H1 (cell line): ENCODE data around the gene RASSF3. TPM values are rescaled to one million over a fixed set of nuclear protein-coding genes. Genes with fewer than 3 reads are reported as not detected.

ENCODE experiments used
- CTCF ChIA-PET: fragments of 300-600 bp; sonication (Branson Sonifier 250); formaldehyde crosslinking; loops from one replicate; lab custom pipeline; 2021; ENCODE audit not compliant: partially characterized antibody; lab: Charles Lee
- POLR2A ChIA-PET: fragments of 300-600 bp; sonication (Branson Sonifier 250); formaldehyde crosslinking; loops from one replicate; lab custom pipeline; 2021; ENCODE audit warnings: inconsistent platforms; ENCODE audit not compliant: partially characterized antibody; lab: Charles Lee
- DNase-seq, 2 experiments: peaks; one replicate each; pipeline versions ENCODE4 v3.0.0 to v3.0.0-alpha.2; 2010 to 2022; ENCODE audit warnings: low spot score in 2 of 2, low read depth in 1 of 2, mixed read lengths in 1 of 2
- FAIRE-seq: peaks from 2 replicates; lab custom pipeline; 2011; peaks lifted over from hg19 to GRCh38; lab: Jason Lieb, UNC
- H2AFZ ChIP-seq: 2 replicates; pipeline ENCODE4 v1.8.1; 2012; ENCODE audit warnings: low read length, inconsistent platforms
- H2AK5ac ChIP-seq: 2 replicates; pipeline ENCODE4 v1.6.1; 2013; ENCODE audit warnings: low read depth, low read length
- H2BK120ac ChIP-seq: replicated peaks from 2 replicates; pipeline ENCODE3; 2013; ENCODE audit warnings: low read depth, low read length, inconsistent platforms
- H2BK12ac ChIP-seq: 2 replicates; pipeline ENCODE4 v1.6.1; 2013; ENCODE audit warnings: low read depth, low read length
- H2BK15ac ChIP-seq: 2 replicates; pipeline ENCODE4 v1.6.1; 2013; ENCODE audit warnings: low read length
- H2BK20ac ChIP-seq: 2 replicates; pipeline ENCODE4 v1.6.1; 2013; ENCODE audit warnings: low read length
- H2BK5ac ChIP-seq: 2 replicates; pipeline ENCODE4 v1.6.1; 2013; ENCODE audit warnings: low read depth, low read length
- H3K14ac ChIP-seq: 2 replicates; pipeline ENCODE4 v1.6.1; 2013; ENCODE audit warnings: inconsistent platforms; ENCODE audit not compliant: insufficient read length
- H3K18ac ChIP-seq: 2 replicates; pipeline ENCODE4 v1.6.1; 2013; ENCODE audit warnings: low read length; ENCODE audit errors: extremely low read depth
- H3K23ac ChIP-seq: 2 replicates; pipeline ENCODE4 v1.6.1; 2013; ENCODE audit warnings: inconsistent platforms; ENCODE audit not compliant: insufficient read length
- H3K23me2 ChIP-seq: 2 replicates; pipeline ENCODE4 v1.6.1; 2013; ENCODE audit warnings: low read depth, low read length
- H3K27ac ChIP-seq: 2 replicates; pipeline ENCODE4 v1.6.1; 2011; ENCODE audit warnings: low read depth, low read length, inconsistent platforms
- H3K27me3 ChIP-seq, 4 experiments: replicated peaks in 1 of 4; 1 replicate in 1 of 4; 2 replicates in 3 of 4; pipeline versions ENCODE4 v1.6.1 to v1.8.1; 2011 to 2013; ENCODE audit warnings: low read length in 3 of 4, mild to moderate bottlenecking in 3 of 4, inconsistent platforms in 2 of 4, mixed read lengths in 2 of 4, moderate library complexity in 1 of 4; ENCODE audit not compliant: control insufficient read depth in 3 of 4, insufficient read depth in 3 of 4; ENCODE audit errors: extremely low read depth in 1 of 4
- H3K36me3 ChIP-seq, 4 experiments: 2 replicates each; pipeline versions ENCODE4 v1.6.1 to v1.8.1; 2011 to 2013; ENCODE audit warnings: mild to moderate bottlenecking in 4 of 4, low read length in 3 of 4, moderate library complexity in 2 of 4, control low read depth in 1 of 4, inconsistent platforms in 1 of 4; ENCODE audit not compliant: insufficient read depth in 4 of 4, control insufficient read depth in 2 of 4
- H3K4ac ChIP-seq: replicated peaks from 2 replicates; pipeline ENCODE3; 2013; ENCODE audit warnings: low read length, low read depth, mixed read lengths, inconsistent platforms; ENCODE audit not compliant: insufficient read length
- H3K4me1 ChIP-seq, 4 experiments: replicated peaks in 1 of 4; 1 replicate in 1 of 4; 2 replicates in 3 of 4; pipeline versions ENCODE4 v1.6.1 to v1.8.1; 2011 to 2013; ENCODE audit warnings: low read length in 3 of 4, inconsistent platforms in 2 of 4, mixed read lengths in 1 of 4; ENCODE audit not compliant: insufficient read depth in 4 of 4, control insufficient read depth in 3 of 4
- H3K4me2 ChIP-seq, 2 experiments: 2 replicates each; pipeline versions ENCODE4 v1.6.1 to v1.8.1; 2011 to 2013; ENCODE audit warnings: low read depth in 2 of 2, low read length in 2 of 2, control low read depth in 1 of 2, inconsistent platforms in 1 of 2, mild to moderate bottlenecking in 1 of 2; ENCODE audit not compliant: insufficient read depth in 1 of 2
- H3K4me3 ChIP-seq, 4 experiments: fragments of 200-600, 300-600 bp in 1 of 4; sonication (generic), shearing (Covaris generic), sonication (Bioruptor Twin) in 1 of 4; 2 replicates each; pipeline versions ENCODE4 v1.5.1 to v1.8.1; 2011 to 2016; ENCODE audit warnings: low read length in 4 of 4, low read depth in 3 of 4, control low read depth in 2 of 4, inconsistent platforms in 2 of 4, mild to moderate bottlenecking in 2 of 4, mixed read lengths in 1 of 4, moderate library complexity in 1 of 4; ENCODE audit not compliant: insufficient read depth in 2 of 4; ENCODE audit errors: extremely low read depth in 1 of 4
- H3K56ac ChIP-seq: replicated peaks from 2 replicates; pipeline ENCODE3; 2013; ENCODE audit warnings: low read depth, mild to moderate bottlenecking, mixed read lengths, low read length, inconsistent platforms; ENCODE audit not compliant: insufficient read length
- H3K79me1 ChIP-seq: 2 replicates; pipeline ENCODE4 v1.6.1; 2013; ENCODE audit warnings: low read depth, low read length, control low read depth
- H3K79me2 ChIP-seq, 2 experiments: 2 replicates each; pipeline versions ENCODE4 v1.6.1 to v1.8.1; 2012 to 2013; ENCODE audit warnings: low read length in 2 of 2, mild to moderate bottlenecking in 2 of 2, inconsistent platforms in 1 of 2; ENCODE audit not compliant: insufficient read depth in 2 of 2, control insufficient read depth in 1 of 2
- H3K9ac ChIP-seq, 4 experiments: replicated peaks in 1 of 4; 1 replicate in 1 of 4; 2 replicates in 3 of 4; pipeline versions ENCODE4 v1.6.1 to v1.8.1; 2011 to 2013; ENCODE audit warnings: low read depth in 3 of 4, low read length in 3 of 4, control low read depth in 2 of 4, mild to moderate bottlenecking in 2 of 4, moderate library complexity in 2 of 4, inconsistent platforms in 1 of 4; ENCODE audit errors: extremely low read depth in 1 of 4
- H3K9me3 ChIP-seq, 2 experiments: 2 replicates each; pipeline versions ENCODE4 v1.6.1 to v1.8.1; 2012 to 2013; ENCODE audit warnings: mild to moderate bottlenecking in 2 of 2, moderate library complexity in 2 of 2, control low read depth in 1 of 2, inconsistent platforms in 1 of 2, low read depth in 1 of 2, low read length in 1 of 2, mixed read lengths in 1 of 2; ENCODE audit not compliant: insufficient read depth in 2 of 2
- H4K20me1 ChIP-seq, 2 experiments: replicated peaks in 1 of 2; 2 replicates each; pipeline versions ENCODE3 to v1.8.1; 2011 to 2013; ENCODE audit warnings: inconsistent platforms in 2 of 2, low read length in 2 of 2, mild to moderate bottlenecking in 1 of 2; ENCODE audit not compliant: insufficient read depth in 2 of 2, control insufficient read depth in 1 of 2
- H4K5ac ChIP-seq: 2 replicates; pipeline ENCODE4 v1.6.1; 2013; ENCODE audit warnings: low read length, low read depth, mixed read lengths, inconsistent platforms; ENCODE audit not compliant: insufficient read length
- H4K8ac ChIP-seq: 2 replicates; pipeline ENCODE4 v1.8.0; 2013; ENCODE audit warnings: mild to moderate bottlenecking, moderate library complexity, low read length, inconsistent platforms; ENCODE audit not compliant: insufficient read depth; ENCODE audit errors: extremely low read depth
- H4K91ac ChIP-seq: replicated peaks from 2 replicates; pipeline ENCODE3; 2013; ENCODE audit warnings: low read length, mixed read lengths, inconsistent platforms; ENCODE audit not compliant: insufficient read length
- CBX8 ChIP-seq: fragments of 300-800, 300-1000 bp; sonication (generic); IDR thresholded peaks from 2 replicates; pipeline ENCODE4 v1.7.1; 2016; ENCODE audit warnings: low read depth, low read length, borderline replicate concordance
- SIX5 ChIP-seq: IDR thresholded peaks from 2 replicates; pipeline ENCODE4 v1.6.1; 2011; ENCODE audit warnings: mild to moderate bottlenecking, low read depth, low read length
- whole genome bisulfite sequencing, 2 experiments: shearing (Covaris generic) in 1 of 2; methylation state at CpG; one replicate each; pipeline versions ENCODE4 v1.1.6 to v1.1.7; 2013 to 2015; ENCODE audit warnings: low lambda C conversion rate in 2 of 2, mixed read lengths in 2 of 2, inconsistent platforms in 1 of 2, low coverage in 1 of 2, missing lambda C conversion rate in 1 of 2; ENCODE audit not compliant: insufficient replicate concordance in 2 of 2, insufficient coverage in 1 of 2, insufficient read length in 1 of 2; ENCODE audit errors: extremely low coverage in 1 of 2, missing lambda C conversion rate in 1 of 2; 5-methylcytosine and 5-hydroxymethylcytosine counted together
- polyA plus RNA-seq, 7 experiments: library from polyadenylated mRNA; depleted of rRNA in 3 of 7; stranded (reverse) in 5 of 7; unstranded in 2 of 7; fragments of >200 nt in 5 of 7; fragments of 200-250 nt in 2 of 7; gene quantifications; 1 replicate in 5 of 7; 2 replicates in 1 of 7; 4 replicates in 1 of 7; pipeline versions ENCODE4 v1.2.1 to v1.2.3, GENCODE V29; 2011 to 2013; ENCODE audit warnings: missing spikeins in 2 of 7, mixed read lengths in 2 of 7
- total RNA-seq: library from RNA; stranded (reverse); fragmentation: NEBNext Ultra II Directional; extraction: Animal tissue kit (Norgen Biotek cat#: 25700); gene quantifications from 2 replicates; pipeline ENCODE4 v1.2.1, GENCODE V29; 2021

Gene RASSF3
- total and polyA plus RNA-seq, 2 of the 8 experiments (the other 6 are each of a cell fraction or from before 2014, with no cell fraction given) = 19.1 to 64.3 TPM

- Histone ChIP-seq H4K8ac (no peak overlapping the region), H3K4ac (no peak overlapping the region), H4K91ac (no peak overlapping the region), H2BK20ac (no peak overlapping the region), H2BK12ac (no peak overlapping the region), H2BK120ac (no peak overlapping the region), H4K20me1 (peaks cover 0 to 2% of the 10 kb centered on the region in 2 experiments), H3K4me3 (no peak overlapping the region), H3K18ac (no peak overlapping the region), H2BK5ac (no peak overlapping the region), H3K4me1 (peaks cover 0 to 2% (median 2%) of the 10 kb centered on the region in 4 experiments; a peak in 3 of 7 replicates), H4K5ac (no peak overlapping the region), H3K79me2 (0 out of 4 replicates have a peak, but pooled peaks cover 0 to 4% of the 10 kb centered on the region in 2 experiments), H3K4me2 (no peak overlapping the region), H3K9me3 (no peaks in the 10 kb centered on the region), H2AFZ (no peak overlapping the region), H3K14ac (no peak overlapping the region), H3K27me3 (no peaks in the 10 kb centered on the region), H3K23me2 (no peaks in the 10 kb centered on the region), H2AK5ac (no peak overlapping the region), H3K27ac (no peak overlapping the region), H3K56ac (peak overlapping the region; percentile 49), H3K23ac (no peak overlapping the region), H2BK15ac (no peak overlapping the region), H3K9ac (no peak overlapping the region), H3K36me3 (peaks cover 0 to 3% (median 0%) of the 10 kb centered on the region in 4 experiments; a peak in 1 of 8 replicates), H3K79me1 (no peaks in the 10 kb centered on the region)
- no peak for TF ChIP-seq SIX5
- TF ChIP-seq CBX8 = no peak
- ChIA-PET CTCF (interaction anchor here (1.0 to 9.1 kb wide), 5 partner anchors 9 to 150 kb away, joined by 3 to 132 read pairs (median 4); no protein-coding TSS in a partner anchor), POLR2A (no interaction called here)
- 79% methylated on average over 1 of the region's 1 CpG; no CpG with 5 or more reads in 1 of the 2 experiments for WGBS, 2 experiments
- DNase-seq (no peak), FAIRE-seq (no peak)
These were observed 90.2 kb downstream of the RASSF3 start for GRCh38 chr12:64700532-64700931.
